Osteoblast (primary cell): ENCODE results near the gene APLP2. TPM values are rescaled to one million over a fixed set of nuclear protein-coding genes. Genes with fewer than 3 reads are reported as not detected.

ENCODE experiments used
- DNase-seq: peaks from one replicate; pipeline ENCODE4 v3.0.0; 2011; ENCODE audit warnings: low spot score, mixed read lengths; ENCODE audit not compliant: insufficient read length; ENCODE audit errors: missing footprints
- H2AFZ ChIP-seq: 2 replicates; pipeline ENCODE4 v1.6.0; 2011; ENCODE audit warnings: mild to moderate bottlenecking, low read length
- H3K27ac ChIP-seq: 2 replicates; pipeline ENCODE4 v1.5.1; 2011; ENCODE audit warnings: mild to moderate bottlenecking, low read depth, low read length, moderate library complexity
- H3K27me3 ChIP-seq: 2 replicates; pipeline ENCODE4 v1.6.0; 2012; ENCODE audit warnings: mild to moderate bottlenecking, control low read depth, inconsistent platforms, low read length, moderate library complexity; ENCODE audit not compliant: insufficient read depth
- H3K36me3 ChIP-seq: 2 replicates; pipeline ENCODE4 v1.5.1; 2011; ENCODE audit warnings: mild to moderate bottlenecking, low read length, control low read depth, moderate library complexity; ENCODE audit not compliant: insufficient read depth
- H3K4me1 ChIP-seq: 2 replicates; pipeline ENCODE4 v1.5.1; 2011; ENCODE audit warnings: mild to moderate bottlenecking, low read length, control low read depth, moderate library complexity; ENCODE audit not compliant: insufficient read depth
- H3K4me2 ChIP-seq: 2 replicates; pipeline ENCODE4 v1.6.0; 2011; ENCODE audit warnings: mild to moderate bottlenecking, low read length; ENCODE audit not compliant: insufficient read depth
- H3K4me3 ChIP-seq: fragments of 200-600 bp; sonication (generic); 3 replicates; pipeline ENCODE4 v1.5.1; 2012; ENCODE audit warnings: mild to moderate bottlenecking, low read length, inconsistent platforms; ENCODE audit not compliant: insufficient read depth
- H3K79me2 ChIP-seq: 2 replicates; pipeline ENCODE4 v1.6.0; 2012; ENCODE audit warnings: mild to moderate bottlenecking, low read length, control low read depth, inconsistent platforms; ENCODE audit not compliant: insufficient read depth
- H3K9me3 ChIP-seq: 2 replicates; pipeline ENCODE4 v1.5.1; 2011; ENCODE audit warnings: low read depth, low read length, control low read depth
- H4K20me1 ChIP-seq: 2 replicates; pipeline ENCODE4 v1.6.0; 2012; ENCODE audit warnings: mild to moderate bottlenecking, low read length, control low read depth; ENCODE audit not compliant: insufficient read depth
- total RNA-seq: library from RNA; depleted of rRNA; stranded (reverse); fragments of >200 nt; gene quantifications from 2 replicates; pipeline ENCODE4 v1.2.3, GENCODE V29; 2012
- TF ChIP-seq, protein P1 (sequence below): IDR thresholded peaks from 2 replicates; pipeline ENCODE4 v1.5.1; 2011; ENCODE audit warnings: mild to moderate bottlenecking, low read depth, low read length, moderate library complexity; ENCODE audit errors: extremely low read depth

Gene APLP2
- total RNA-seq, 1 donor = 331 TPM

GRCh38 chr11:130174642-130175041 lies 104.9 kb downstream of the APLP2 start:
- H3K27ac ChIP-seq = no peak overlapping the region
- H3K36me3 ChIP-seq = no peaks in the 10 kb centered on the region
- H3K4me1 ChIP-seq = no peaks in the 10 kb centered on the region
- H3K9me3 ChIP-seq = peaks cover 2% of the 10 kb centered on the region
- peaks cover 26% of the 10 kb centered on the region for H3K27me3 ChIP-seq
- no peak overlapping the region for H3K4me2 ChIP-seq
- H3K4me3 ChIP-seq = no peak overlapping the region
- no peaks in the 10 kb centered on the region for H4K20me1 ChIP-seq
- no peaks in the 10 kb centered on the region for H3K79me2 ChIP-seq
- H2AFZ ChIP-seq = no peak overlapping the region
- TF ChIP-seq, protein P1, sequence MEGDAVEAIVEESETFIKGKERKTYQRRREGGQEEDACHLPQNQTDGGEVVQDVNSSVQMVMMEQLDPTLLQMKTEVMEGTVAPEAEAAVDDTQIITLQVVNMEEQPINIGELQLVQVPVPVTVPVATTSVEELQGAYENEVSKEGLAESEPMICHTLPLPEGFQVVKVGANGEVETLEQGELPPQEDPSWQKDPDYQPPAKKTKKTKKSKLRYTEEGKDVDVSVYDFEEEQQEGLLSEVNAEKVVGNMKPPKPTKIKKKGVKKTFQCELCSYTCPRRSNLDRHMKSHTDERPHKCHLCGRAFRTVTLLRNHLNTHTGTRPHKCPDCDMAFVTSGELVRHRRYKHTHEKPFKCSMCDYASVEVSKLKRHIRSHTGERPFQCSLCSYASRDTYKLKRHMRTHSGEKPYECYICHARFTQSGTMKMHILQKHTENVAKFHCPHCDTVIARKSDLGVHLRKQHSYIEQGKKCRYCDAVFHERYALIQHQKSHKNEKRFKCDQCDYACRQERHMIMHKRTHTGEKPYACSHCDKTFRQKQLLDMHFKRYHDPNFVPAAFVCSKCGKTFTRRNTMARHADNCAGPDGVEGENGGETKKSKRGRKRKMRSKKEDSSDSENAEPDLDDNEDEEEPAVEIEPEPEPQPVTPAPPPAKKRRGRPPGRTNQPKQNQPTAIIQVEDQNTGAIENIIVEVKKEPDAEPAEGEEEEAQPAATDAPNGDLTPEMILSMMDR = no peak
- DNase-seq = no peak

DNA sequence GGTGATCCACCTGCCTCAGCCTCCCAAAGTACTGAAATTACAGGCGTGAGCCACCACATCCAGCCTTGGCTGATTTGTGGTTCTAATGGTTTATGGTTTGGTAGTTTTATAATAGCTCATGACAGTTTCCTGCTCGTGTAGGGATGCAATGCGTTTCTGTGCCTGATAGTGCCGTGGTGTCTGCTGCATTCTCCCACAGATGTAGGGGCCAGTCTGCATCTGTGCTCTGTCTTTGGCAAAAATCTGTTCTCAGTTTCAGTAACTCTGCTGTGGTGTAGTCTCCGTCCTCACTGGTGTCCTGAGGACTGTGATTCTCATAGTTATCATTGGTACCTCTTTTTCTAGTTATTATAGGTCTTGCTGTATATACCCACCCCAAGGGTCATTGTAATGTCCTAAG lies 106.2 kb downstream of the APLP2 start:
- Histone ChIP-seq H3K9me3 (peaks cover 2% of the 10 kb centered on the region), H3K27ac (no peak overlapping the region), H3K4me3 (no peak overlapping the region), H2AFZ (no peak overlapping the region), H3K4me2 (no peak overlapping the region), H3K4me1 (no peaks in the 10 kb centered on the region), H3K27me3 (peaks cover 21% of the 10 kb centered on the region), H3K36me3 (no peaks in the 10 kb centered on the region), H4K20me1 (no peaks in the 10 kb centered on the region), H3K79me2 (no peaks in the 10 kb centered on the region)
- peak; percentile 43 for DNase-seq
- TF ChIP-seq, protein P1 = no peak

GRCh38 chr11:130177782-130178181 lies 108.1 kb downstream of the APLP2 start:
- H3K4me2 ChIP-seq = no peak overlapping the region
- no peak overlapping the region for H2AFZ ChIP-seq
- H3K9me3 ChIP-seq = peaks cover 2% of the 10 kb centered on the region
- H3K27me3 ChIP-seq = peaks cover 17% of the 10 kb centered on the region
- TF ChIP-seq, protein P1 = no peak
- H3K79me2 ChIP-seq = no peaks in the 10 kb centered on the region
- H3K4me3 ChIP-seq = no peak overlapping the region
- H3K27ac ChIP-seq = no peak overlapping the region
- no peaks in the 10 kb centered on the region for H3K36me3 ChIP-seq
- peaks cover 10% of the 10 kb centered on the region for H3K4me1 ChIP-seq
- no peak for DNase-seq
- no peaks in the 10 kb centered on the region for H4K20me1 ChIP-seq

DNA sequence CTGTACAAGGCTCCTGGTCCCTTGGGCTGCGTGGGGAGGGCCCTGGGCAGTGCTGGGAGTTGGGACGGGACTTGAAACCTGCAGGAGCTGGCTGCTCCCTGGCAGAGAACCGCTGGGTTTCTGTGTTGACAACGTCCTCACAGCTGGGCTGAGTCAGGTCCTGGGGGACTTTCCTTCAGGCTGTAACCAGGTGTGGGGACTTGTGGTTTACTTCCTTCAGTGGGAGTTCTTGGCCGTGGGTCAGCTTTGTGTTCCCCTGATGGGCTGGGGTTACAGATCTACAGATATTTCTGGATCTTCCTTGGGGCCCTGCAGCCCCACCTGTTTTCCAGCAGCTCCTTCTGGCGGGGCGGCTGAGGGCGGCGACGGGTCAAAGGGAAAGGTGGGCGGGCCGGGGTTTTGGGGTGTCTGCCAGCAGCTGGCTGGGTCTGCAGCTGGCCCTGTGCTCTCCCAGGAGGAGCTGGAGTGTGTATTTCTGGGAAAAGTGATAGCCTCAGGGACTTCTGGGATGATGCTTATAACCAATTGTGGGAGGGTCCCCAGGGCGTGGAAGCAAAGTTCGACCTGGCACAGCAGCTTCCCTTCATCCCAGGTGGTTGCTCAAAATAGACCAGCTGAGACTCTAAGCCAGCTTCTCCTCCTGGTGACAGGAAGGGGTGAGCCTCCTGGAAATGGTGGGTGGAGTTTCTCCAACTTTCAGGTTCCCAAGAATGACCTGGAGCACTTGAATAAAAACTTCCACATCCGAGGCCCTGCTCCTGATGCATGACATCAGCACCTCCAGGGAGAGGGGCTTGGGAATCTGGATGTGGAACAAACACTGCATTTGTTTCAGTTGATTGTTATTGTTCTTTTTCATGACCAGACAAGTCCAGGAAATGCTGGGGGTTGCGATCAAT lies 109.0 kb downstream of the APLP2 start:
- no peaks in the 10 kb centered on the region for H4K20me1 ChIP-seq
- peak; percentile 50 for DNase-seq
- H3K79me2 ChIP-seq = no peaks in the 10 kb centered on the region
- H3K36me3 ChIP-seq = no peaks in the 10 kb centered on the region
- peaks cover 17% of the 10 kb centered on the region for H3K27me3 ChIP-seq
- no peak overlapping the region for H3K4me3 ChIP-seq
- H2AFZ ChIP-seq = no peak overlapping the region
- TF ChIP-seq, protein P1 = no peak
- H3K4me1 ChIP-seq = peaks cover 10% of the 10 kb centered on the region
- H3K4me2 ChIP-seq = no peak overlapping the region
- peaks cover 2% of the 10 kb centered on the region for H3K9me3 ChIP-seq
- no peak overlapping the region for H3K27ac ChIP-seq
